OCI-LY7 (cell line): Measurements from ENCODE around the gene ALDH1L1. TPM values are rescaled to one million over a fixed set of nuclear protein-coding genes. Genes with fewer than 3 reads are reported as not detected.

Experiments used
- BruUV-seq: library from RNA; stranded (reverse); fragments of 400-500 nt; replicated peaks from 2 replicates; lab custom pipeline; 2021; lab: Mats Ljungman, UMichigan
- CTCF ChIA-PET: fragments of 300-600 bp; sonication (Branson Sonifier 250); formaldehyde crosslinking; loops from one replicate; lab custom pipeline; 2022; ENCODE audit warnings: antibody characterized with exemption; ENCODE audit not compliant: unreplicated experiment; lab: Charles Lee
- POLR2A ChIA-PET: fragments of 300-600 bp; sonication (Branson Sonifier 250); formaldehyde crosslinking; loops from one replicate; lab custom pipeline; 2022; ENCODE audit warnings: antibody characterized with exemption; lab: Charles Lee
- DNase-seq: peaks from one replicate; pipeline ENCODE4 v3.0.0-alpha.2; 2015; ENCODE audit warnings: low spot score
- H2AFZ ChIP-seq: fragments of 200-600 bp; sonication (generic), shearing (Covaris generic); 2 replicates; pipeline ENCODE4 v1.6.1; 2014; ENCODE audit warnings: mild to moderate bottlenecking, antibody characterized with exemption, low read length, moderate library complexity
- H3K27ac ChIP-seq: fragments of 200-600 bp; sonication (generic); 2 replicates; pipeline ENCODE4 v1.5.1; 2014; ENCODE audit warnings: mixed run types, low read depth, mild to moderate bottlenecking, moderate library complexity, low read length, inconsistent platforms; ENCODE audit not compliant: poor library complexity, severe bottlenecking
- H3K36me3 ChIP-seq: fragments of 200-600 bp; sonication (generic); 2 replicates; pipeline ENCODE4 v1.6.1; 2014; ENCODE audit warnings: mild to moderate bottlenecking, antibody characterized with exemption, low read length, moderate library complexity, mixed read lengths; ENCODE audit not compliant: insufficient read depth
- H3K4me1 ChIP-seq: fragments of 200-600 bp; sonication (generic); 2 replicates; pipeline ENCODE4 v1.5.1; 2014; ENCODE audit warnings: mild to moderate bottlenecking, low read length; ENCODE audit not compliant: insufficient read depth, poor library complexity, severe bottlenecking
- H3K4me2 ChIP-seq: fragments of 200-600 bp; sonication (generic); 2 replicates; pipeline ENCODE4 v1.6.1; 2014; ENCODE audit warnings: mild to moderate bottlenecking, low read length
- H3K4me3 ChIP-seq: fragments of 200-600 bp; sonication (generic); 2 replicates; pipeline ENCODE4 v1.5.1; 2014; ENCODE audit warnings: mild to moderate bottlenecking, low read depth, low read length; ENCODE audit not compliant: poor library complexity, severe bottlenecking
- H3K79me2 ChIP-seq: fragments of 200-600 bp; sonication (generic); 2 replicates; pipeline ENCODE4 v1.6.1; 2016; ENCODE audit warnings: low read depth, mild to moderate bottlenecking, low read length, moderate library complexity, mixed read lengths; ENCODE audit not compliant: insufficient read depth
- H3K9me2 ChIP-seq: fragments of 200-600 bp; sonication (generic); 2 replicates; pipeline ENCODE4 v1.6.1; 2016; ENCODE audit warnings: mild to moderate bottlenecking, low read length, mixed read lengths; ENCODE audit not compliant: insufficient read depth
- H3K9me3 ChIP-seq: fragments of 200-600 bp; sonication (generic); 2 replicates; pipeline ENCODE4 v1.6.1; 2014; ENCODE audit warnings: mild to moderate bottlenecking, mixed run types, low read length, mixed read lengths
- H4K20me1 ChIP-seq: fragments of 200-600 bp; sonication (generic); 2 replicates; pipeline ENCODE4 v1.6.1; 2014; ENCODE audit warnings: mild to moderate bottlenecking, antibody characterized with exemption, low read length, moderate library complexity, mixed read lengths; ENCODE audit not compliant: insufficient read depth
- CTCF ChIP-seq: fragments of 200-600 bp; sonication (generic); conservative IDR thresholded peaks from 2 replicates; pipeline ENCODE4 v1.5.1; 2014; ENCODE audit warnings: mild to moderate bottlenecking, antibody characterized with exemption, low read length, moderate library complexity, mixed read lengths
- EZH2phosphoT487 ChIP-seq: fragments of 200-600 bp; sonication (generic); IDR thresholded peaks from 2 replicates; pipeline ENCODE4 v1.6.1; 2018; ENCODE audit warnings: low read depth, borderline replicate concordance, mild to moderate bottlenecking, mixed run types, antibody characterized with exemption, low read length, moderate library complexity, mixed read lengths
- intact Hi-C: fragments of 100-400 bp; cut with micrococcal nuclease; formaldehyde crosslinking; loops from one replicate; pipeline ENCODE4 v1.10.0; 2022; ENCODE audit not compliant: unreplicated experiment
- total RNA-seq, 2 experiments: library from RNA; depleted of rRNA in 1 of 2; stranded (reverse); fragments of >200 nt in 1 of 2; shearing (Covaris generic) in 1 of 2; gene quantifications; 2 replicates each; pipeline ENCODE4 v1.2.3, GENCODE V29; 2014 to 2022

Gene ALDH1L1
- total RNA-seq, 2 experiments from 2014 or later: not detected

GRCh38 chr3:126155280-126155640 is 25.1 kb downstream of the ALDH1L1 start:
- H3K4me2 ChIP-seq: no peak overlapping the region
- intact Hi-C loops: no loop called here
- POLR2A ChIA-PET: no interaction called here
- no peaks in the 10 kb centered on the region for H3K79me2 ChIP-seq
- TF ChIP-seq CTCF (no peak), EZH2phosphoT487 (no peak)
- no peaks in the 10 kb centered on the region for H3K9me3 ChIP-seq
- no peak overlapping the region for H3K4me3 ChIP-seq
- no peaks in the 10 kb centered on the region for H3K36me3 ChIP-seq
- no peaks in the 10 kb centered on the region for H4K20me1 ChIP-seq
- CTCF ChIA-PET: no interaction called here
- no peak overlapping the region for H2AFZ ChIP-seq
- H3K9me2 ChIP-seq: no peaks in the 10 kb centered on the region
- H3K27ac ChIP-seq: no peak overlapping the region
- DNase-seq: no peak
- no TSS peak for BruUV-seq
- H3K4me1 ChIP-seq: no peaks in the 10 kb centered on the region

- H3K79me2 ChIP-seq: no peaks in the 10 kb centered on the region
- CTCF ChIA-PET: no interaction called here
- POLR2A ChIA-PET: no interaction called here
- TF ChIP-seq EZH2phosphoT487 (no peak), CTCF (no peak)
- no peak for DNase-seq
- H3K36me3 ChIP-seq: no peaks in the 10 kb centered on the region
- H3K27ac ChIP-seq: no peak overlapping the region
- H3K9me3 ChIP-seq: no peaks in the 10 kb centered on the region
- H3K4me3 ChIP-seq: no peak overlapping the region
- H4K20me1 ChIP-seq: no peaks in the 10 kb centered on the region
- H3K4me1 ChIP-seq: no peaks in the 10 kb centered on the region
- intact Hi-C loops: no loop called here
- no TSS peak for BruUV-seq
- H2AFZ ChIP-seq: no peak overlapping the region
- no peak overlapping the region for H3K4me2 ChIP-seq
- no peaks in the 10 kb centered on the region for H3K9me2 ChIP-seq
Measured at GRCh38 chr3:126154391-126155279, 25.8 kb downstream of the ALDH1L1 start.

- no peaks in the 10 kb centered on the region for H3K36me3 ChIP-seq
- no peak overlapping the region for H3K4me2 ChIP-seq
- TF ChIP-seq EZH2phosphoT487 (no peak), CTCF (no peak)
- no peaks in the 10 kb centered on the region for H3K9me3 ChIP-seq
- no peak overlapping the region for H2AFZ ChIP-seq
- ChIA-PET CTCF (no interaction called here), POLR2A (no interaction called here)
- no TSS peak for BruUV-seq
- H4K20me1 ChIP-seq: no peaks in the 10 kb centered on the region
- no peak for DNase-seq
- no peak overlapping the region for H3K4me3 ChIP-seq
- no peaks in the 10 kb centered on the region for H3K79me2 ChIP-seq
- H3K27ac ChIP-seq: no peak overlapping the region
- no peaks in the 10 kb centered on the region for H3K9me2 ChIP-seq
- H3K4me1 ChIP-seq: no peaks in the 10 kb centered on the region
- intact Hi-C loops: no loop called here
Measured at GRCh38 chr3:126153695-126154360, 26.6 kb downstream of the ALDH1L1 start.
